Brain microvascular endothelial cell (primary cell): ENCODE measurements around the gene IGFL2.
"Not testable (repeated sequence)": the region's sequence is repeated elsewhere in the genome, so short reads cannot be mapped to it uniquely, and the experiment has no call there.

ENCODE experiments used
- DNase-seq: peaks from one replicate; pipeline ENCODE4 v3.0.0-alpha.2; 2020
- H3K27ac ChIP-seq: fragments of 250-450 bp; sonication (Bioruptor Pico); 2 replicates; pipeline ENCODE4 v1.5.1; 2020; ENCODE audit warnings: mild to moderate bottlenecking, moderate library complexity
- H3K27me3 ChIP-seq: fragments of 250-450 bp; sonication (Bioruptor Pico); replicated peaks from 2 replicates; pipeline ENCODE4 v1.5.1; 2020; ENCODE audit warnings: mild to moderate bottlenecking
- H3K36me3 ChIP-seq: fragments of 250-450 bp; sonication (Bioruptor Pico); replicated peaks from 2 replicates; pipeline ENCODE4 v1.5.1; 2020; ENCODE audit warnings: mild to moderate bottlenecking
- H3K4me3 ChIP-seq: 2 replicates; pipeline ENCODE4 v1.5.1; 2011; ENCODE audit warnings: low read depth, mild to moderate bottlenecking, control low read depth, low read length, moderate library complexity
- CTCF ChIP-seq: IDR thresholded peaks from 2 replicates; pipeline ENCODE4 v1.5.1; 2011; ENCODE audit warnings: low read depth, mild to moderate bottlenecking, moderate library complexity, low read length, control low read depth, inconsistent platforms; ENCODE audit errors: missing control alignments
- in situ Hi-C: cut with HindIII; loops from 2 replicates; pipeline ENCODE4 v1.10.0; 2017; ENCODE audit warnings: low sequenced_read_pairs, low pct_ligation_motif_present

IGFL2 gene

GRCh38 chr19:46144756-46145155, 3.3 kb upstream of the IGFL2 start:
- Histone ChIP-seq H3K27me3 (peaks cover 15% of the 10 kb centered on the region), H3K27ac (no peak overlapping the region), H3K4me3 (no peak overlapping the region), H3K36me3 (no peaks in the 10 kb centered on the region)
- in situ Hi-C loops, result no loop called here
- TF ChIP-seq CTCF, result no peak
- no peak for DNase-seq

GRCh38 chr19:46147166-46147740, 785 bp upstream of the IGFL2 start:
- no peak for TF ChIP-seq CTCF
- in situ Hi-C loops, result no loop called here
- no peak for DNase-seq
- Histone ChIP-seq H3K36me3 (no peaks in the 10 kb centered on the region), H3K27me3 (peaks cover 20% of the 10 kb centered on the region), H3K27ac (no peak overlapping the region), H3K4me3 (no peak overlapping the region)

- H3K4me3 ChIP-seq, result no peak overlapping the region
- H3K27me3 ChIP-seq, result peaks cover 30% of the 10 kb centered on the region
- no peak for TF ChIP-seq CTCF
- no peaks in the 10 kb centered on the region for H3K36me3 ChIP-seq
- in situ Hi-C loops, result no loop called here
- DNase-seq, result no peak
- H3K27ac ChIP-seq, result no peak overlapping the region
These were observed 2.6 kb downstream of the IGFL2 start for GRCh38 chr19:46150606-46151005.

GRCh38 chr19:46155237-46155636, 7.2 kb downstream of the IGFL2 start:
- DNase-seq, result no peak
- in situ Hi-C loops, result no loop called here
- no peaks in the 10 kb centered on the region for H3K36me3 ChIP-seq
- no peak overlapping the region for H3K4me3 ChIP-seq
- peaks cover 19% of the 10 kb centered on the region for H3K27me3 ChIP-seq
- no peak overlapping the region for H3K27ac ChIP-seq
- no peak for TF ChIP-seq CTCF

GRCh38 chr19:46159418-46160232, 11.6 kb downstream of the IGFL2 start:
- TF ChIP-seq CTCF, result no peak
- Histone ChIP-seq H3K27me3 (peaks cover 8% of the 10 kb centered on the region), H3K27ac (no peak overlapping the region), H3K4me3 (no peak overlapping the region), H3K36me3 (no peaks in the 10 kb centered on the region)
- DNase-seq, result no peak
- in situ Hi-C loops, result no loop called here

GRCh38 chr19:46160233-46160775, 12.3 kb downstream of the IGFL2 start:
- DNase-seq, result no peak
- no peak for TF ChIP-seq CTCF
- peaks cover 4% of the 10 kb centered on the region for H3K27me3 ChIP-seq
- H3K4me3 ChIP-seq, result no peak overlapping the region
- in situ Hi-C loops, result no loop called here
- H3K27ac ChIP-seq, result no peak overlapping the region
- no peaks in the 10 kb centered on the region for H3K36me3 ChIP-seq

- H3K27ac ChIP-seq, H3K4me3 ChIP-seq, in situ Hi-C loops, H3K36me3 ChIP-seq, DNase-seq, H3K27me3 ChIP-seq: not testable (repeated sequence)
These were observed 13.7 kb downstream of the IGFL2 start for GRCh38 chr19:46161642-46162257.
